GM12878 (cell line): ENCODE measurements around the gene MIPOL1. TPM values are rescaled to one million over a fixed set of nuclear protein-coding genes. Genes with fewer than 3 reads are reported as not detected.

Source experiments
- ATAC-seq: fragments of 200-7000 bp; cut with Tn5 transposase; 3 replicates; pipeline ENCODE4 v1.9.1; 2020; ENCODE audit warnings: mild to moderate bottlenecking, moderate library complexity
- BruUV-seq: library from RNA; stranded (reverse); fragments of 400-500 nt; replicated peaks from 2 replicates; lab custom pipeline; 2021; lab: Mats Ljungman, UMichigan
- CTCF ChIA-PET: fragments of 300-600 bp; sonication (Branson Sonifier 250); formaldehyde crosslinking; extraction: SDS; loops from one replicate; lab custom pipeline; 2021; ENCODE audit warnings: inconsistent platforms; lab: Yijun Ruan, JAX
- POLR2A ChIA-PET: fragments of 350-600 bp; formaldehyde crosslinking; extraction: SDS; loops from one replicate; lab custom pipeline; 2021; ENCODE audit warnings: inconsistent platforms; lab: Charles Lee
- RAD21 ChIA-PET: fragments of 300-600 bp; sonication (Branson Sonifier 250); formaldehyde crosslinking; loops from one replicate; lab custom pipeline; 2023; ENCODE audit warnings: antibody characterized with exemption; ENCODE audit not compliant: unreplicated experiment; lab: Charles Lee
- SMC1A ChIA-PET: fragments of 300-600 bp; sonication (Branson Sonifier 250); formaldehyde crosslinking; loops from one replicate; lab custom pipeline; 2023; ENCODE audit not compliant: unreplicated experiment, uncharacterized antibody; lab: Charles Lee
- DNase-seq: peaks from one replicate; pipeline ENCODE4 v3.0.0-alpha.2; 2011; ENCODE audit warnings: low read depth, low spot score
- FAIRE-seq: peaks from 3 replicates; lab custom pipeline; 2011; peaks lifted over from hg19 to GRCh38; lab: Jason Lieb, UNC
- H2AFZ ChIP-seq: 2 replicates; pipeline ENCODE4 v1.6.0; 2011; ENCODE audit warnings: low read depth, low read length, control low read depth; ENCODE audit not compliant: control insufficient read depth
- H3K27ac ChIP-seq: 2 replicates; pipeline ENCODE4 v1.5.1; 2011; ENCODE audit warnings: control low read depth; ENCODE audit not compliant: control insufficient read depth, insufficient read depth
- H3K27me3 ChIP-seq, 2 experiments: replicated peaks in 1 of 2; 2 replicates each; pipeline versions ENCODE4 v1.6.0 to v1.6.1; 2011; ENCODE audit warnings: low read length in 1 of 2; ENCODE audit not compliant: control insufficient read depth in 2 of 2, insufficient read depth in 2 of 2
- H3K36me3 ChIP-seq, 2 experiments: 2 replicates each; pipeline ENCODE4 v1.5.1; 2011; ENCODE audit warnings: low read length in 1 of 2; ENCODE audit not compliant: control insufficient read depth in 2 of 2, insufficient read depth in 2 of 2
- H3K4me1 ChIP-seq: 2 replicates; pipeline ENCODE4 v1.6.1; 2011; ENCODE audit warnings: mild to moderate bottlenecking, low read length, moderate library complexity, mixed read lengths; ENCODE audit not compliant: control insufficient read depth, insufficient read depth
- H3K4me2 ChIP-seq: 2 replicates; pipeline ENCODE4 v1.6.0; 2011; ENCODE audit warnings: control low read depth; ENCODE audit not compliant: control insufficient read depth, insufficient read depth
- H3K4me3 ChIP-seq: fragments of 200-600 bp; sonication (generic); 2 replicates; pipeline ENCODE4 v1.5.1; 2016
- H3K79me2 ChIP-seq: 2 replicates; pipeline ENCODE4 v1.6.0; 2011; ENCODE audit warnings: low read length; ENCODE audit not compliant: control insufficient read depth, insufficient read depth
- H3K9ac ChIP-seq: 2 replicates; pipeline ENCODE4 v1.8.0; 2011; ENCODE audit warnings: low read length, control low read depth, mixed read lengths; ENCODE audit not compliant: control insufficient read depth, insufficient read depth
- H3K9me3 ChIP-seq: replicated peaks from 3 replicates; pipeline ENCODE4 v1.5.1; 2011; ENCODE audit warnings: mild to moderate bottlenecking, low read length; ENCODE audit not compliant: control insufficient read depth, insufficient read depth
- H4K20me1 ChIP-seq: 2 replicates; pipeline ENCODE4 v1.6.0; 2011; ENCODE audit not compliant: control insufficient read depth, insufficient read depth
- ASH2L ChIP-seq: fragments of 300-600, 200-600 bp; sonication (generic); IDR thresholded peaks from 2 replicates; pipeline ENCODE4 v1.6.1; 2017; ENCODE audit warnings: low read depth, mild to moderate bottlenecking, borderline replicate concordance
- BCL11A ChIP-seq: IDR thresholded peaks from 2 replicates; pipeline ENCODE4 v1.6.1; 2011; ENCODE audit warnings: low read depth, low read length
- BMI1 ChIP-seq: fragments of 450-650 bp; IDR thresholded peaks from 2 replicates; pipeline ENCODE4 v1.6.1; 2016; ENCODE audit warnings: mild to moderate bottlenecking, moderate library complexity, borderline replicate concordance
- IRF5 ChIP-seq: fragments of 450-650 bp; IDR thresholded peaks from 2 replicates; pipeline ENCODE4 v1.6.1; 2017; ENCODE audit warnings: borderline replicate concordance
- MLLT1 ChIP-seq: fragments of 450-650 bp; IDR thresholded peaks from 2 replicates; pipeline ENCODE4 v1.6.1; 2016; ENCODE audit warnings: mild to moderate bottlenecking
- MYB ChIP-seq: fragments of 150-350 bp; IDR thresholded peaks from 2 replicates; pipeline ENCODE4 v1.6.1; 2014; ENCODE audit warnings: mild to moderate bottlenecking, low read depth, low read length, borderline replicate concordance
- NFXL1 ChIP-seq: fragments of 450-650 bp; IDR thresholded peaks from 2 replicates; pipeline ENCODE4 v1.6.1; 2017; ENCODE audit warnings: antibody characterized with exemption, mild to moderate bottlenecking, borderline replicate concordance
- NR2C1 ChIP-seq: fragments of 450-650 bp; IDR thresholded peaks from 2 replicates; pipeline ENCODE4 v1.6.1; 2017; ENCODE audit warnings: antibody characterized with exemption, mild to moderate bottlenecking, moderate library complexity
- NR2F1 ChIP-seq: fragments of 450-650 bp; conservative IDR thresholded peaks from 2 replicates; pipeline ENCODE4 v1.6.1; 2017; ENCODE audit warnings: mild to moderate bottlenecking
- TARDBP ChIP-seq: IDR thresholded peaks from 2 replicates; pipeline ENCODE4 v1.6.1; 2016; ENCODE audit warnings: borderline replicate concordance
- TCF3 ChIP-seq: IDR thresholded peaks from 2 replicates; pipeline ENCODE4 v1.6.1; 2012; ENCODE audit warnings: low read depth, mild to moderate bottlenecking, low read length, borderline replicate concordance; ENCODE audit not compliant: insufficient read depth
- ZNF592 ChIP-seq: fragments of 450-650 bp; IDR thresholded peaks from 2 replicates; pipeline ENCODE4 v1.6.1; 2017; ENCODE audit warnings: mild to moderate bottlenecking, moderate library complexity
- WGBS: methylation state at CpG from one replicate; pipeline ENCODE4 v1.1.6; 2016; ENCODE audit warnings: low lambda C conversion rate; ENCODE audit not compliant: insufficient replicate concordance, insufficient coverage; ENCODE audit errors: missing lambda C conversion rate; 5-methylcytosine and 5-hydroxymethylcytosine counted together
- in situ Hi-C: fragments of 300-500 bp; cut with MboI; formaldehyde crosslinking; loops from 9 replicates; pipeline ENCODE4 v1.14.3; 2018; ENCODE audit warnings: mixed read lengths
- intact Hi-C: fragments of 100-400 bp; cut with micrococcal nuclease; formaldehyde crosslinking; loops from one replicate; pipeline ENCODE4 v1.14.2; 2022; ENCODE audit not compliant: unreplicated experiment
- polyA plus RNA-seq, 11 experiments: library from polyadenylated mRNA; depleted of rRNA in 4 of 11; unstranded in 6 of 11; stranded (reverse) in 5 of 11; fragments of >200 nt; fragmentation: Nextera tagmentation in 4 of 11; fragmentation: Illumina TruSeq in 1 of 11; extraction: Ambion mirVana in 4 of 11; extraction: Trizol in 1 of 11; gene quantifications; 1 replicate in 1 of 11; 2 replicates in 10 of 11; pipeline versions ENCODE4 v1.2.1 to v1.2.3, GENCODE V29; 2011 to 2016; ENCODE audit warnings: inconsistent platforms in 2 of 11, missing spikeins in 2 of 11, low read depth in 1 of 11
- total RNA-seq, 4 experiments: library from RNA; depleted of rRNA in 3 of 4; stranded (reverse); fragments of >200 nt in 3 of 4; fragmentation: Illumina TruSeq in 1 of 4; extraction: Trizol in 1 of 4; gene quantifications; 2 replicates each; pipeline versions ENCODE4 v1.2.1 to v1.2.3, GENCODE V29; 2013 to 2021

The MIPOL1 gene
- total and polyA plus RNA-seq, 10 of the 15 experiments (the other 5 are each of a cell fraction or from before 2014, with no cell fraction given): 0.06 TPM; not detected in 9

- Histone ChIP-seq H3K9ac (no peak overlapping the region), H3K36me3 (no peaks in the 10 kb centered on the region), H4K20me1 (no peaks in the 10 kb centered on the region), H3K79me2 (no peaks in the 10 kb centered on the region), H3K4me2 (no peak overlapping the region), H3K27me3 (no peaks in the 10 kb centered on the region), H3K4me1 (no peaks in the 10 kb centered on the region), H2AFZ (no peak overlapping the region), H3K4me3 (no peak overlapping the region), H3K9me3 (no peaks in the 10 kb centered on the region), H3K27ac (no peak overlapping the region)
- ChIA-PET SMC1A (no interaction called here), CTCF (no interaction called here), RAD21 (no interaction called here), POLR2A (no interaction called here)
- DNase-seq (no peak), ATAC-seq (no peak), FAIRE-seq (no peak)
- TF ChIP-seq NR2F1: no peak
- intact Hi-C loops (no loop called here), in situ Hi-C loops (no loop called here)
- 59% methylated on average over 3 of the region's 4 CpGs for WGBS
- no TSS peak for BruUV-seq
Observed at GRCh38 chr14:37558740-37559139, 361.0 kb downstream of the MIPOL1 start.

GRCh38 chr14:37559386-37559785 is 361.6 kb downstream of the MIPOL1 start:
- 32% methylated on average over 6 of the region's 6 CpGs for WGBS
- TF ChIP-seq IRF5 (no peak), NFXL1 (no peak), ASH2L (no peak), MLLT1 (no peak), NR2C1 (no peak), BCL11A (no peak), TCF3 (no peak), BMI1 (no peak), TARDBP (no peak), ZNF592 (no peak), MYB (no peak)

More at GRCh38 chr14:37559386-37559785, 361.6 kb downstream of the MIPOL1 start:
- no peak overlapping the region for H3K4me3 ChIP-seq
- no peak overlapping the region for H3K4me2 ChIP-seq
- no peak overlapping the region for H3K9ac ChIP-seq
- H3K36me3 ChIP-seq: no peaks in the 10 kb centered on the region
- RAD21 ChIA-PET: no interaction called here
- no peak for FAIRE-seq
- intact Hi-C loops (no loop called here), in situ Hi-C loops (no loop called here)
- no peak overlapping the region for H3K27ac ChIP-seq
- no peak for ATAC-seq
- no peaks in the 10 kb centered on the region for H3K79me2 ChIP-seq
- SMC1A ChIA-PET: no interaction called here
- DNase-seq: no peak
- H2AFZ ChIP-seq: no peak overlapping the region
- POLR2A ChIA-PET: no interaction called here
- H3K4me1 ChIP-seq: no peaks in the 10 kb centered on the region
- H3K27me3 ChIP-seq: no peaks in the 10 kb centered on the region
- no peaks in the 10 kb centered on the region for H4K20me1 ChIP-seq
- CTCF ChIA-PET: no interaction called here
- no peaks in the 10 kb centered on the region for H3K9me3 ChIP-seq
- BruUV-seq: no TSS peak
